Mesenteric fat pad (tissue), 1 donor: Measurements from ENCODE around the gene SPRYD4. TPM values are rescaled to one million over a fixed set of nuclear protein-coding genes. Genes with fewer than 3 reads are reported as not detected.
"Not testable (repeated sequence)": the region's sequence is repeated elsewhere in the genome, so short reads cannot be mapped to it uniquely, and the experiment has no call there.

Experiments used
- DNase-seq: peaks from one replicate; pipeline ENCODE4 v3.0.0-alpha.2; 2020; ENCODE audit warnings: low spot score
- long read RNA-seq: library from polyadenylated mRNA; unstranded; transcript quantifications from one replicate; pipeline ENCODE4 v2.0.0, GENCODE V29; 2020
- total RNA-seq: library from RNA; stranded (reverse); fragmentation: NEBNext Ultra II Directional; extraction: Animal tissue kit (Norgen Biotek cat#: 25700); gene quantifications from one replicate; pipeline ENCODE4 v1.2.1, GENCODE V29; 2021
- donor health status: DM: yes; HTN: yes; CAD: no.

The SPRYD4 gene
- total RNA-seq, result 3.0 TPM
- long read RNA-seq, full-length matches to known transcripts, result 33 of 34 reads
- long read RNA-seq, partial matches to known transcripts, result 0 of 34 reads
- long read RNA-seq, other reads (novel, unspliced or antisense), result 1 of 34 reads

- peak; percentile 98 for DNase-seq
Measured at GRCh38 chr12:56468216-56469006, at the start of gene SPRYD4. Gene SPRYD4, plus strand, starts transcription at chr12:56468578. Its CDS starts 14 bp downstream, at chr12:56468592.

GRCh38 chr12:56420411-56420810 is 48.0 kb upstream of the SPRYD4 start:
- DNase-seq, result no peak

GRCh38 chr12:56425193-56425592 is 43.2 kb upstream of the SPRYD4 start:
- DNase-seq, result no peak

GRCh38 chr12:56425940-56426438 is 42.4 kb upstream of the SPRYD4 start:
- DNase-seq, result no peak

DNA sequence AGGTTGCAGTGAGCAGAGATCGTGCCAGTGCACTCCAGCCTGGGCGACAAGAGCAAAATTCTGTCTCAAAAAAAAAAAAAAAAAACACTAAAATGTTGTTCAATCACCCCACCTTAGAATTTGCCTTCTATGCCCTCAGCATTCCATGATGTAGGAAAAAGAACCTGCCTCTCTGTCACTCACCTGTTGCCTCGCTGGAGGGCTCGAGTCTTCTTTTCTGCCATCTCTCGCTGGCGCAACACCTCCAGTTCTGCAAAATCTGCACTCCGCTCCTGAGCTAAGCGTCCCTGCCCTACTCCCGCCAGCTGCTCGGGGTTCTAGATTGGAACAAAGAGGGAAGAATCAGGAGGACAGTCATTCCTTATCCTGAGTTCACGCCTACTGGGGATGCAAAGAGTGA is 37.1 kb upstream of the SPRYD4 start:
- DNase-seq, result no peak

DNA sequence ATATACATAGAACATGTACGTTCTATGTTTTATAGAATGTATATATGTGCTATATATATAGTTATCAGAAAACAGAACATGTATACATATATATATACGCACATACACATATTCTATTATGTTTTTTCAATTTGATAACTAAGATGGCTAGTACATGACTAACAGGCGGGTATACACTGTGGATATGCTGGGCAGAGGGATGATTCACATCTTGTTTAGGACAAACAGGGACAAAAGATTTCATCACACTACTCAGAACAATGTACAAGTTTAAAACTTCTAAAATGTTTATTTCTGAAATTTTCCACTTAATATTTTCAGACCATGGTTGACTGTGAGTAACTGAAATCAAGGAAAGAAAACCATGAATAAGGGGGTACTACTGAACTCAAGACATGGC is 36.5 kb upstream of the SPRYD4 start:
- DNase-seq, result no peak

DNA sequence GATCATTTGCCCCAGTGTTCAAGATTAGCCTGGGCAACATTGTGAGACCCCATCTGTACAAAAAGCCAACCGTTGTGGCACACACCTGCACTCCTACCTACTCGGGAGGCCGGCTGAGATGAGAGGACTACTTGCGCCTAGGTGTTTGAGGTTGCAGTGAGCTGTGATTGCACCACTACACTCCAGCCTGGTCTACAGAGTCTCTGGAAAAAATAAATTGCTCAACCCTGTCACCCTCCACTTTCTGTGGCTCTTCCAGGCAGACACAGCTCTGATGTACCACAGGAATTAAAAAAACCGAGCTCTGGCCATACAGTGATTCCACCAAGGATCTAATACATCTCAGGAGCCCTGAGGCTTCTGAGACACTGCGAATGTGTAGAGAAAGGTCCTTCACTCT is 33.5 kb upstream of the SPRYD4 start:
- DNase-seq, result no peak

GRCh38 chr12:56437430-56438176 is 30.8 kb upstream of the SPRYD4 start:
- DNase-seq, result no peak

GRCh38 chr12:56443208-56443607 is 25.2 kb upstream of the SPRYD4 start:
- DNase-seq, result not testable (repeated sequence)

GRCh38 chr12:56448860-56449621 is 19.3 kb upstream of the SPRYD4 start, which contains the start of gene TIMELESS:
Gene TIMELESS, minus strand, starts transcription at chr12:56449426. Its CDS starts 15,256 bp downstream, at chr12:56434170.
- peak; percentile 95 for DNase-seq

GRCh38 chr12:56449622-56449984 is 18.8 kb upstream of the SPRYD4 start:
- DNase-seq, result no peak

- no peak for DNase-seq
Measured at GRCh38 chr12:56450241-56450640, 18.1 kb upstream of the SPRYD4 start.

DNA sequence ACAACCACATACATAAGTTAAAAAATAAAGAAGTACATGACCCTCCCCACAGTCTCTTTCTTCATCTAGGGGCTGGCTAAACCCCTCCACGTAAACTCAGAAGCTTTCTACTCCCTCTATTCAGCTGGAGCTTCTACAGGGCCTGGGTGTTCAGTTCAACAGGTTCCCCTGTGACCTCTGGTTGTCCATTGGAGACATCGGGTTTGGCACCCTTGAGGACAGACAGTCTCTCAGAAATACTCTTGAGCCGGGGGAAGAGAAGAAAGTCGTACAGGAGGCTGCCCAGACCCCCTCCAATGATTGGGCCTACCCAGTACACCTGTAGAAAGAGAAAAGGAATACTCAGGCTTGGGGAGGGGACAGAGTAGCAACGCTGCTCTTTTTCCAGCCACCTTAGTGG is 17.2 kb upstream of the SPRYD4 start:
- DNase-seq, result no peak

GRCh38 chr12:56454557-56454956 is 13.8 kb upstream of the SPRYD4 start, which contains the start of gene MIP:
Gene MIP, minus strand, starts transcription at chr12:56454657. Its CDS starts 44 bp downstream, at chr12:56454613.
- DNase-seq, result no peak

GRCh38 chr12:56457817-56458216 is 10.6 kb upstream of the SPRYD4 start:
- DNase-seq, result no peak

GRCh38 chr12:56461235-56462159 is 6.9 kb upstream of the SPRYD4 start:
- no peak for DNase-seq

GRCh38 chr12:56462565-56462964 is 5.8 kb upstream of the SPRYD4 start:
- no peak for DNase-seq

DNA sequence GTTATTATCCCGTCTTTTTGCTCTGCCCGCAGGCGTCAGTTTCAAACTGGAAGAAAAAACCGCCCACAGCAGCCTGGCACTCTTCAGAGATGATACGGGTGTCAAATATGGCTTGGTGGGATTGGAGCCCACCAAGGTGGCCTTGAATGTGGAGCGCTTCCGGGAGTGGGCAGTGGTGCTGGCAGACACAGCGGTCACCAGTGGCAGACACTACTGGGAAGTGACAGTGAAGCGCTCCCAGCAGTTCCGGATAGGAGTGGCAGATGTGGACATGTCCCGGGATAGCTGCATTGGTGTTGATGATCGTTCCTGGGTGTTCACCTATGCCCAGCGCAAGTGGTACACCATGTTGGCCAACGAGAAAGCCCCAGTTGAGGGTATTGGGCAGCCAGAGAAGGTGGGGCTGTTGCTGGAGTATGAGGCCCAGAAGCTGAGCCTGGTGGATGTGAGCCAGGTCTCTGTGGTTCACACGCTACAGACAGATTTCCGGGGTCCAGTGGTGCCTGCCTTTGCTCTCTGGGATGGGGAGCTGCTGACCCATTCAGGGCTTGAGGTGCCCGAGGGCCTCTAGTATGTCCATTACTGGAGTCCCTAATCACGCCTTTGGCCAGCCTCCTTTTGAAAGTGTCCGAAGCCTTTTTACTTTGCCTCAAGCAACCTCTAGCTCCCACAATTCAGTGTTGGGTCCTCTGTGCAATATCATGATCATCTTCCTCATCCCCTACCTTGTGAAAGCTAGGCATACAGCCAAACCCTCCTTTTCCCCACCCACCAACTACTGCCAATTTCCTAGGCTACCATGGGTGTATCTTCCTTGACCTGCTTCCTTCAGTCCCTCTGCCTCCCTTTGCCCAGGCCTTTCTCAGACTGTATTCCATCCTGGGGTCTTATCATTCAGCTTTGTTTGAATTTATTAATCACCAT is 891 bp downstream of the SPRYD4 start:
- no peak for DNase-seq

- DNase-seq, result no peak
Measured at GRCh38 chr12:56474389-56474788, 6.0 kb downstream of the SPRYD4 start.
